Measurements from ENCODE around the gene ACTL6B. TPM values are rescaled to one million over a fixed set of nuclear protein-coding genes. Genes with fewer than 3 reads are reported as not detected.

The ACTL6B gene
- total and polyA plus RNA-seq, 9 of the 15 experiments (the other 6 are each of a cell fraction or from before 2014, with no cell fraction given): not detected

- TF ChIP-seq VEZF1 (CRISPR knock-in tag; IDR thresholded peaks at IDR 0.05) (peak; percentile 64), HMGXB4 (CRISPR knock-in tag; IDR thresholded peaks at IDR 0.05) (peak; percentile 94), HCFC1 (IDR thresholded peaks at IDR 0.05; ENCODE audit: low read depth, low read length) (peak; percentile 42; the same call in 1 of the 2 replicates), RAD21 (CRISPR knock-in tag; conservative IDR thresholded peaks at IDR 0.05 in 1 of 2, IDR thresholded peaks at IDR 0.05 in 1 of 2) (0 out of 4 replicates have a peak, but pooled peaks of 1 of the 2 experiments have one; percentile 19), ZNF277 (CRISPR knock-in tag; IDR thresholded peaks at IDR 0.05; ENCODE audit: borderline replicate concordance) (no peak), PTBP1 (IDR thresholded peaks at IDR 0.05; ENCODE audit: low read depth, low read length) (no peak), CBX3 (IDR thresholded peaks at IDR 0.05; ENCODE audit: borderline replicate concordance in 1 of 2, low read length in 2 of 2) (peak in 1 of 2 experiments; percentile 80; a peak in 2 of 3 replicates), KAT8 (IDR thresholded peaks at IDR 0.05; ENCODE audit: low read depth) (no peak), HDAC8 (tag; IDR thresholded peaks at IDR 0.05) (no peak), MAFK (IDR thresholded peaks at IDR 0.05; ENCODE audit: low read length) (no peak), TOE1 (IDR thresholded peaks at IDR 0.05; ENCODE audit: borderline replicate concordance) (peak; percentile 76; the same call in 1 of the 2 replicates), TOE1 (CRISPR knock-in tag; IDR thresholded peaks at IDR 0.05; ENCODE audit: borderline replicate concordance, low read depth) (no peak), FOSL1 (tag; conservative IDR thresholded peaks at IDR 0.05) (no peak), CTCF (IDR thresholded peaks at IDR 0.05 in 2 of 3, conservative IDR thresholded peaks at IDR 0.05 in 1 of 3; ENCODE audit: insufficient read depth in 2 of 3, low read depth in 1 of 3, low read length in 3 of 3) (0 out of 6 replicates have a peak, but pooled peaks of 1 of the 3 experiments have one; percentile 8), ZEB2 (IDR thresholded peaks at IDR 0.05) (no peak), RFX5 (IDR thresholded peaks at IDR 0.05; ENCODE audit: low read depth, low read length) (no peak), ZNF324 (CRISPR knock-in tag; IDR thresholded peaks at IDR 0.05) (no peak)
Measured at GRCh38 chr7:100655908-100656674, at the start of gene ACTL6B (continued).

Measured in K562 (cell line).